Activated T-helper 9 cell treated with anti-CD3 and anti-CD28 coated beads, Interleukin-2, amount 50 U/mL, for 16 hours (primary cell): ENCODE measurements around the gene ARHGEF19.

ENCODE experiments used
- DNase-seq: peaks from one replicate; pipeline ENCODE4 v3.0.0-alpha.2; 2020; ENCODE audit warnings: low read depth

Gene ARHGEF19

GRCh38 chr1:16149146-16149545 lies 63.3 kb downstream of the ARHGEF19 start:
- no peak for DNase-seq

GRCh38 chr1:16148329-16149092 lies 63.9 kb downstream of the ARHGEF19 start:
- DNase-seq = no peak
